Inflammatory macrophage treated with lipopolysaccharide for 1 hour (primary cell): ENCODE measurements around the gene GNPAT.
"Not testable (repeated sequence)": the region's sequence is repeated elsewhere in the genome, so short reads cannot be mapped to it uniquely, and the experiment has no call there.

Experiments used
- DNase-seq, 2 donors: peaks; one replicate each; pipeline ENCODE4 v3.0.0-alpha.2; 2020 to 2022

Gene GNPAT

GRCh38 chr1:231240883-231241735 is at the start of gene GNPAT:
Gene GNPAT (plus strand): TSS chr1:231241212. CDS start chr1:231241379, 167 bp downstream.
- DNase-seq, result peak; percentile 77 to 90

DNA sequence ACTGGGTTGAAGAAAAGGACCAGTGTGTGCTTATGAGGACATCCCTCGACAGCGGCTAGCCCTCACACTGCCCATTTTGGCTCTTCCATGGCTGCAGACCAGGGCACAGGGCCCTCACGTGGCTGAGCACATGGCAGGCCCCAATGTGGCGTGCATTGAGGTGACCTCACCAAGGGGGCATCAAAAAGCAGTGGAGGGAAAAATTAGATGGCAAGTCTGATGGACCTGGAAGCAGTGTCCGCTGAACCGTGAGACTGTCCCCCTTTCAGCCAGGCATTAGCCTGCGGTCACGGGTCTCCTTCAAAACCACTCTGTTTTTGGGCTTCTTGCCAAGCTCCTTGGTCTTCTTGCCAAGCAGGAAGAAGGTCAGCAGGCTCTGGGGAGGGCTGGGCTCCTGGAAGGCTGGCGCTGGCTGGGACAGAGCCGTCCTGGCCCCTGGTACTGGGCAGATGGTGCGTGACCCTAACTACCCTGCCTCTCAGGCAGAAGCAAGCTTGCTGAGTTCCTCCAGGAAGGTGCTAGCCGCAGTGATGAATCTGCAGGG is 48.3 kb upstream of the GNPAT start:
- DNase-seq, result no peak

DNA sequence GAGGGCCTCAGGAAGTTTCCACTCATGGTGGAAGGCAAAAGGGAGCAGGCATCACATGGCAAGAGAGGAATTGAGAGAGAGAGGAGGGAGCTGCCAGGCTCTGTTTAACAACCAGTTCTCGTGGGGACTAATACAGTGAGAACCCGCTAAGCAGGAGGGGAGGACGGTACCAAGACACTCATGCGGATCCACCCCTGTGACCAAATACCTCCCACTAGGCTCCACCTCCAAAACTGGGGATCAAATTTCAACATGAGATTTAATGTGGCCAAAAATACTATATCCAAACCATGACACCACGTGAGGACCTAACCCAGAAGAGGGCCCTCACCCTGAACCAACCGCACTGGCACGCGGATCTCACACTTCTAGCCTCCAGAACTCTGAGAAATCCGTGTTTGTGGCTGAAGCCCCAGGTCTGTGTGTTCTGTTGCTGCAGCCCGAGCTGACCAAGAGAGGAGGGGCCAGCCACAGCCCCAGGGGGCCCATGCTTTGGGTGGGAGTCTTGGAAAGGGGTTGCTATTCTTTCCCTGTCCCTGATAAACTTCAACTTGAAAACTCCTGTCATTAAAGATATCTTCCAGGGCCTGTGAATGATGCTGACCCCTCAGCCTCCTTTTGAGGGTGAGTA is 47.2 kb upstream of the GNPAT start:
- DNase-seq, result no peak

DNA sequence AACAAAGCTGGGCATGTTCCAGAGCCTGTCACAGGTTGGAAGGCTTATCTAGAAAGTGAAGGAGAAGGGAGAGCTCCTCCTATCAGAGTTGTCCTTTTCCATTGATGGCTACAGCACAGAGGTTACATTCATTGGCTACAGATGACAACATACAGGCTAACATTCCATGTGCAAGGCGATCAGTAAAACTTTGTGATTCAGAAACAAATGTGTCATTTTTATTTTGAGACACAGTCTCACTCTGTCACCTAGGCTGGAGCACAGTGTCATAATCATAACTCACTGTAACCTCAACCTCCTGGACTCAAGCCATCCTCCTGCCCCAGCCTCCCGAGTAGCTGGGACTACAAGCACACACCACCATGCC is 46.6 kb upstream of the GNPAT start:
- DNase-seq, result no peak

DNA sequence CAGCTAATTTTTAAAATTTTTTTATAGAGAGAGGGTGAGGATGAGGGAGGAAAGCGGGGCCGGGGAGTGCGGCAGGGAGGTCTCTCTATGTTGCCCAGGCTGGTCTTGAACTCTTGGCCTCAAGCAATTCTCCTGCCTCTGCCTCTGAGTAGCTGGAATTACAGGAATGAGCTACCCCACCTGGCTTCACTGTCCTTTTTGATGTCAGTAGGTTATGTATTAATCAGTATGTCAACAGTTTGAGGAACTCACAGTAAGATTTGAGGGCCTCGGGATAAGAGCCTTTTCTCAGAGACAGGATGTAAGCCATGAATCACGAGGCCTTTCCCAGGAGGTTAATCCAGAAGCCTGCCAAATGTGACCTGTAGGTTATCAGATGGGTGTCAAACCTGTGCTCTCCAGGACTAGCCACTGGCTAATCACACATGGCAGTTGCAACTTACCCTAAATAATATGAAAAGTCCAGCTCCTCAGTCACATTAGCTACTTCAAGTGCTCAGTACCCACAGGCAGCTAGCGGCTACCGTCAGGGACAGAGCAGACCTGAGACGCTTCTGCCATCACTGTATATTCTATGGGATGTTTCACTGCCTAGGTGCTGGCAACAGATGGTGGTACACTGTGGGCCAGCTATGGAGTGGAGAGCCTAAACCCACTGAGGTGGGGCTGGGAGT is 46.0 kb upstream of the GNPAT start:
- DNase-seq, result no peak

DNA sequence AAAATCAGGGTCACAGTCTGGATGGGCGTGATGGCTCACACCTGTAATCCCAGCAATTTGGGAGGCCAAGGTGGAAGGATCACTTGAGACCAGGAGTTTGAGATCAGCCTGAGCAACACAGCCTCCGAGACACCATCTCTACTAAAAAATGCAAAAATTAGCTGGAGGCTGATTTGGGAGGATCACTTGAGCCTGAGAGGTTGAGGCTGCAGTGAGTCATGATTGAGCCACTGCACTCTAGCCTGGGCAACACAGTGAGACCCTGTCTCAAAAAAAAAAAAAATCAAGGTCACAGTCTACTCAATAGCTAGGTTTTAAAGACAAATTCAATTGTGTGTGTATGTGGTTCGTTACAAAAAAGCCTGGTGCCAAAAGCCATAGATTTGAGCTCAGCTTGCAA is 44.7 kb upstream of the GNPAT start:
- DNase-seq, result no peak

DNA sequence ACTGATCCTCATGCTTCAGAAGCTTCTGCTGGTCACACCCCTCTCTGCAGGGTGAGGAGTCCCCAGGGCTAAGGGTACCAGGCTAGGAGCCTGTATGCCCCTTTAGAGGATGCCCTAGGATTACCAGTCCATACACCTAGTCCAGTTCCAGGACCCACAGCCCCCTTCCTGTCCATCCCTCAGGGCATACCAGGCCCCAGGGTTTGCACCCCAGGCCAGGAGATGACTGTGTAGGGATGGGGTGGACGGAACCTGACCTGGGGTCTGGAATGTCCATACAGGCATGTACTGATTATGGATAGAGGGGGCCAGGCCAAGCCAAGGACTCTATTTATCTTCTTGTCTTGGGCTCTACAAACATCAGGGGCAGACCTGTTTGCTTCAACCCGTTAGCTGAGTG is 44.3 kb upstream of the GNPAT start:
- no peak for DNase-seq

- no peak for DNase-seq
Measured at GRCh38 chr1:231199868-231200267, 41.1 kb upstream of the GNPAT start.

GRCh38 chr1:231200388-231201031 is 40.5 kb upstream of the GNPAT start:
- DNase-seq, result peak in 1 of 2 donors; percentile 24

DNA sequence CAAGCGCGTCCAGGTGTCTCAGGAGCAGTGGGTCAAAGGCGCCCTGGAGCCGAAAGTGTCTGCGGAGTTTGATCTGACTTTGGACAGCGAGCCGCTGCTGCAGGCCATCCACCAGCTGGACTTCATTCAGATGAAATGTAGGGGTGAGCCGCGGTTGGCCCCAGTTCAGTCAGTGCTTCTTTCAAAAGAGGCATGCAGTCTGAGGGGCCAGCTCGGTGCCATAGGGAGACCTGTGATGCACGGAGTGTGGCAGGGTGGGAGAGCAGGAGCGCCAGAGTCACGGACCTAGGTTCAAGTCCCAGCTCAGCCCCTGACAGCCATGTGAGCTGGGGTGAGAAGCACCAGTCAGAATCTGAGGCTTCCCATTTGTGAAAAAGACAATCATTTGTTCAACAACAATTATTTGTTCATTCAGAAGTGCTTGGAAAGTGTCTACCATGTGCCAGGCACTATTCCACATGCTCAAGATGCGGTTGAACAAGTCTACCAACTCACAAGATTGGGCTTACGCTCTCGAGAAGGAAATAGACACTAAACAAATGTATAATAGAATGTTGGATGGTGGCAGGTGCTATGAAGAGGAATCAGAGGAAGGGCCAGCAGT is 39.5 kb upstream of the GNPAT start:
- no peak for DNase-seq

GRCh38 chr1:231201979-231202633 is 38.9 kb upstream of the GNPAT start:
- no peak for DNase-seq

DNA sequence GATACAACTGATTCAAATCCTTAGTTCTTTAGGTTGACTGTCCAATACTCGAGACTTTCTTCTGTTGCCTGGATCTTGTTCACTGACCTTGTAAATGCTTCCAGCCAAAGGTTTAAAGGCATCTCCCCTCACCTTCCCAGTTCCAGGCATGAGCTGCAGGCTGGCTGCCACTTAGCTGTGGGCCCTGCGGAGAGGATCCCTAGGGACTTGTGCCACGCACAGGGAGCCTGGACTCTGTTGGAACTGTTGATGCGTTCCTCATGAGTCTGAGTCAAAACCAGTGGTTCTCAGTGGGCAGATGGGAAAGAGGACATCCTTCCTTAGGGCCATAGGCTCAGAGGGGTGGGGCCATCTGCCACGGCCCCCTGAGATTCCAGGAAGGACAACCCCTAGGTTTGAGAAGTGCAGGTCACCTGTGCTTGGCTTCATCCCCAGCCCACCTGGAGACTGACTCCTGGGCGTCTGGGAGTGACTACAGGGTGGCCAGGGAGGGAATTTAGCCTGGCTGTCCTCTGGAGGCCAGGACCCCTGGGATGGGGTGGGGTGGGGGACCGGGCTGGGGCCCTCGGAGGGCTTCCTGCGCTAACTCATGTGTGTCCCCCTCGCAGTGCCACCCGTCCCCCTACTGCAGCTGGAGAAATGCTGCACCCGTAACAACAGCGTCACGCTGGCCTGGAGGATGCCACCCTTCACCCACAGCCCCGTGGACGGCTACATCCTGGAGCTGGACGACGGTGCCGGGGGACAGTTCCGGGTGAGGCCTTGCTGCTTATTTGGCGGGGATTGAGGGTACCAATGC is 37.6 kb upstream of the GNPAT start:
- no peak for DNase-seq

DNA sequence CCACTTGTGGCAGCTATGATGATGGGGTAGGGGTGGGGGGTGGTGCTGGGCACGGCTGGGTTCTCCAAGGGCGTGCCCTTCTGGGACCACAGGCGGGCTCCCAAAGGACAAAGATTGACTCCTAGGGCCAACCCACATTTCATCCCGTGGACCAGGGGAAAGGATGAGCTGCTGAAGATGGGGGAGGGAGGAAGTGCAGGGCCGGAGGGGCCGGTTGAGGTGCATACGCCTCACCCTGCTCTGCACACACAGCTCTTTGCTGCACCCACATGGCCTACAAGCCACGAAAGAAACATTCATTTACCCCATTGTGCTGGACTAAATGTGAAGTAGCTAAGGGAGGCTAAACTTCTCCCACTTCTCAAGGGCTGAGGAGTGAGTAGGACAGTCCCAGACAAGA is 34.2 kb upstream of the GNPAT start:
- DNase-seq, result no peak

- no peak for DNase-seq
Measured at GRCh38 chr1:231207437-231207836, 33.6 kb upstream of the GNPAT start.

DNA sequence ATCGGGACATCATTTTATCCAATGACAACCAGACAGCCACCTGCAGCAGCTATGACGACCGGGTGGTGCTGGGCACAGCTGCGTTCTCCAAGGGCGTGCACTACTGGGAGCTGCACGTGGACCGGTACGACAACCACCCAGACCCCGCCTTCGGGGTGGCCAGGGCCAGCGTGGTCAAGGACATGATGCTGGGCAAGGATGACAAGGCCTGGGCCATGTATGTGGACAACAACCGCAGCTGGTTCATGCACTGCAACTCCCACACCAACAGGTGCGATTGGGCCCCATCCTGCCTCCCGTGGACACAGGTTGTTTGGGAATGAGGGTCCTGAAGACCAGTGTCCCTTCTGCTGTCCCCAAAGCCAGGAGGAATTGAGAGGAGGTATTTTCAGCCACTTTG is 32.0 kb upstream of the GNPAT start:
- no peak for DNase-seq

GRCh38 chr1:231209531-231209930 is 31.5 kb upstream of the GNPAT start:
- no peak for DNase-seq

DNA sequence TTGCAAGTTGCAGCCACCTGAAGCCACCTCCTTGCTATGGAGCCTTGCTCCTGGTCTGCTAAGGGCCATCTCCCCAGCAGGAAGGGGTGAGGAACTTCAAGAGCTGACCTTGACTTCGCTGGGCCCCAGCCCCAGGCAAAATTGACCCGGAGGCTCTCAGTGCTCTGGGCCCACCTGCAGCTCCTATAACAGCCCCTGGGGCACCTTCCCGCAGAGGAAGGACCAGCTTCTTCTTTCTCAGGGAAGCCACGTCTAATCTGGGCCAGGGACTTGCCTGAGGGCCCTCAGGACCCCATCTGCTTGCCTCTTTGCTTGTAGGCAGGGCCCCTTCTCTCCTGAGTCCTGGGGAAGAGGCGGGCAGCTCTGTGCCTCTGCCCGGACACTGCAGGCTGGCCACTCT is 30.9 kb upstream of the GNPAT start:
- DNase-seq, result no peak

DNA sequence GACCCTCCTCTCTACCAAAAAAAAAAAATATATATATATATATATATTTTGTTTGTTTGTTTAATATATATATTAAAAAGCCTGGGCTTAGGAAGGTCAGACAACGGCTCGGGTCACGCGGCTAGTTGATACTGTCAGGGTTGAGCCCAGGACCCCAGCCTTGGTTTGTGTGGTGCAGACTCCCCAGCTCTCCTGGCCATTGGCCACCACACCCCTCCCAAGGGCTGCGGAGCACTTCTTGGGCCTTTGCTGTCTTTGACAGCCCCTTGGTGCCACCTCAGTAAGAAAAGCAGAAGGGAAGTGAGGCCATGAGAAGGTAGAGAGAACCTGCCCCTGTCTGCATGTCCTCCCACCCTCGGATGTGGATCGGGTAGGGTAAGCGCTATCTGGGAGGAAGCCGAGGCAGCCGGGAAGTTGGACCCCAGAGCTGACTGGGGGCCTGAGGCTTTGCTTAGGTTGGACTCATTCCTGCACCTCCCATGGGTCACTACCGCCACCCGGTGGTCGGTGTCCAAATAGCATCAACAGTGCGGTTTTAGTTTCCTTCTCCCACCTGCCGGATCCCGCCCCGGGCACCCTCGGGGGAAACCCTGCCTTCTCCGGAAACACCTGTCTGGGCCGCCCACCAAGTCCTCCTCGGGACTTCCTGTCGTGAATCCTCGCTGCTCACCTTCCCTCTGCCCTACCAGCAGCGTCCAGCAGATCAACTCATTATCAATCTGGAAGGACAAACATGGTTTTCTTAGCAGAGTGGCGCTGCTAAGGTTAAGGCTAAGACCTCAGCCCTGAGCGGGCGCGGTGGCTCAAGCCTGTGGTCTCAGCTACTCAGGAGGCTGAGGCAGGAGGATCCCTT is 29.8 kb upstream of the GNPAT start:
- DNase-seq, result peak; percentile 49 to 96

- DNase-seq, result not testable (repeated sequence)
Measured at GRCh38 chr1:231212301-231212700, 28.7 kb upstream of the GNPAT start.
